HepG2 (cell line): ENCODE data around the gene TMEM141. TPM values are rescaled to one million over a fixed set of nuclear protein-coding genes. Genes with fewer than 3 reads are reported as not detected.
A peak's percentile ranks its signal among the peaks of the same experiment; 100 is the strongest.

Experiments used
- ATF2 ChIP-seq: sonication (generic); formaldehyde crosslinking; IDR thresholded peaks from 2 replicates; pipeline ENCODE4 v1.4.0; 2020; ENCODE audit warnings: missing genetic modification reagents
- PATZ1 ChIP-seq: sonication (generic); formaldehyde crosslinking; IDR thresholded peaks from 2 replicates; pipeline ENCODE4 v1.4.0; 2020; ENCODE audit warnings: missing genetic modification reagents
- U2AF2 ChIP-seq: fragments of 200-400 bp; formaldehyde crosslinking; IDR thresholded peaks from 2 replicates; pipeline ENCODE4 v1.6.1; 2017; ENCODE audit warnings: low read depth, mild to moderate bottlenecking, low read length
- ZBTB20 ChIP-seq: sonication (generic); formaldehyde crosslinking; IDR thresholded peaks from 2 replicates; pipeline ENCODE4 v1.8.1; 2023; ENCODE audit warnings: missing genetic modification reagents, low read depth, mild to moderate bottlenecking, borderline replicate concordance
- ZFAT ChIP-seq: sonication (generic); formaldehyde crosslinking; conservative IDR thresholded peaks from 2 replicates; pipeline ENCODE4 v1.8.1; 2023; ENCODE audit warnings: missing genetic modification reagents, inconsistent platforms
- ZNF614 ChIP-seq: IDR thresholded peaks from 2 replicates; pipeline ENCODE4 v1.6.1; 2018; ENCODE audit warnings: missing biosample characterization, missing genetic modification reagents, inconsistent platforms, borderline replicate concordance
- polyA plus RNA-seq, 8 experiments: library from polyadenylated mRNA; depleted of rRNA in 3 of 8; stranded (reverse) in 7 of 8; unstranded in 1 of 8; fragments of >200 nt; fragmentation: Illumina TruSeq in 4 of 8; extraction: Trizol in 4 of 8; gene quantifications; 2 replicates each; pipeline versions ENCODE4 v1.2.1 to v1.2.3, GENCODE V29; 2011 to 2016; ENCODE audit warnings: low read depth in 4 of 8, missing spikeins in 1 of 8, mixed read lengths in 1 of 8; ENCODE audit not compliant: insufficient read depth in 1 of 8
- total RNA-seq, 5 experiments: library from RNA; depleted of rRNA; stranded (reverse); fragments of >200 nt; fragmentation: Illumina TruSeq; extraction: Trizol; gene quantifications; 2 replicates each; pipeline ENCODE4 v1.2.3, GENCODE V29; 2016; ENCODE audit warnings: low read depth in 1 of 5
- TF ChIP-seq, protein P1 (sequence below): sonication (generic); formaldehyde crosslinking; IDR thresholded peaks from 2 replicates; pipeline ENCODE4 v1.4.0; 2020; ENCODE audit warnings: mild to moderate bottlenecking, missing genetic modification reagents

TMEM141 gene
- total and polyA plus RNA-seq, 2 of the 13 experiments (the other 11 are each of a cell fraction or from before 2014, with no cell fraction given), result 81.0 to 202 TPM

DNA sequence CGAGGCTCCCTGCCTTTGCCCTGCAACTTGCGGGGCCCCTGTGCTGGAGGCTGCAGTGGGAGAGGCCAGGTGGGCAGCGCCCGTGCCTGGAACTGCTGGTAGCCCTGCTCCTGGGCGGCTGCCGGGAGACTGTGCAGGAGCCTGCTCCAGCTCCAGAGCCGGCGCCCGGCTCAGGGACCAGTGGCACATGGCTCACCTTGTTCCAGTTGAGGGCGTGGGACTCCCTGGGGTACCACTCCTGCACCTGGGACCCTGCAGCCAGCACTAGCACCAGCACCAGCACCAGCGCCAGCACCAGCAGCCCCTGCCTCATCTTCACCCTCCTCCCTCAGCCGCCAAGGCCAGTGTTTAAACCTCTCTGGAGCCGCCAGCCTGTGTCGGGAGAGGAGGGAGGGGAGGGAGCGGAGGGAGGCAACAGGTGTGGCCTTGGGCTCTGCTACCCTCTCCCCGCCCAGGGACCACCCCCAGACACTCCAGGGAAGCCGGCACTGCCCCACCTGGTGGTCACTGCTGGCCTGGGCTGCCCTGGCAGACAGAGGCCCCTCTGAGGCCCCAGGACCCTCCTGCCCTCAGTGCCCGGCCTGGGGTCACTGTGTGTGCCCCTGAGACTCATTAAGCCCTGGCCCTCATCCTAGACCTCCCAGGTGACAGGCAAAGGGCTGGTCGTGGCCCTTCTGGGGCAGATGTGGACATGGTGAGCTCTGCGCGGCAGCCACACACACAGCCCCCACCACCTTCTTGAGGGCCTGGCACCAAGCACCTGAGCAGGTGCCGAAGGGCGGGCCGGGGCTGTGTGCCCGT, 48.4 kb upstream of the TMEM141 start, which contains the start of gene LCN10 (continued):
- TF ChIP-seq, protein P1, sequence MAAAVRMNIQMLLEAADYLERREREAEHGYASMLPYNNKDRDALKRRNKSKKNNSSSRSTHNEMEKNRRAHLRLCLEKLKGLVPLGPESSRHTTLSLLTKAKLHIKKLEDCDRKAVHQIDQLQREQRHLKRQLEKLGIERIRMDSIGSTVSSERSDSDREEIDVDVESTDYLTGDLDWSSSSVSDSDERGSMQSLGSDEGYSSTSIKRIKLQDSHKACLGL (CRISPR knock-in tag), result no peak
- no peak for TF ChIP-seq ZBTB20 (CRISPR knock-in tag)
- TF ChIP-seq ZFAT (CRISPR knock-in tag), result no peak
- no peak for TF ChIP-seq ATF2
- peak; percentile 61 for TF ChIP-seq PATZ1
- no peak for TF ChIP-seq ZNF614 (CRISPR knock-in tag)
- TF ChIP-seq U2AF2, result no peak
